Measurements from ENCODE around the gene ACCS. TPM values are rescaled to one million over a fixed set of nuclear protein-coding genes. Genes with fewer than 3 reads are reported as not detected.

Gene ACCS
- total RNA-seq = 6.5 TPM
- polyA plus RNA-seq = 27.2 TPM
- long read RNA-seq, donor 1 = 0 reads
- long read RNA-seq, donor 2 = 0 reads
- long read RNA-seq, donor 3 = 0 reads
- long read RNA-seq, donor 4, partial matches to known transcripts = 0 of 1 reads
- long read RNA-seq, donor 4, other reads (novel, unspliced or antisense) = 0 of 1 reads
- long read RNA-seq, donor 5 = 0 reads
- long read RNA-seq, donor 6 = 0 reads
- long read RNA-seq, donor 7, partial matches to known transcripts = 0 of 1 reads
- long read RNA-seq, donor 7, other reads (novel, unspliced or antisense) = 0 of 1 reads
- long read RNA-seq, donor 8, partial matches to known transcripts = 0 of 1 reads
- long read RNA-seq, donor 8, other reads (novel, unspliced or antisense) = 0 of 1 reads
- long read RNA-seq, donor 9 = 0 reads
- long read RNA-seq, donor 10, partial matches to known transcripts = 0 of 1 reads
- long read RNA-seq, donor 10, other reads (novel, unspliced or antisense) = 0 of 1 reads

DNA sequence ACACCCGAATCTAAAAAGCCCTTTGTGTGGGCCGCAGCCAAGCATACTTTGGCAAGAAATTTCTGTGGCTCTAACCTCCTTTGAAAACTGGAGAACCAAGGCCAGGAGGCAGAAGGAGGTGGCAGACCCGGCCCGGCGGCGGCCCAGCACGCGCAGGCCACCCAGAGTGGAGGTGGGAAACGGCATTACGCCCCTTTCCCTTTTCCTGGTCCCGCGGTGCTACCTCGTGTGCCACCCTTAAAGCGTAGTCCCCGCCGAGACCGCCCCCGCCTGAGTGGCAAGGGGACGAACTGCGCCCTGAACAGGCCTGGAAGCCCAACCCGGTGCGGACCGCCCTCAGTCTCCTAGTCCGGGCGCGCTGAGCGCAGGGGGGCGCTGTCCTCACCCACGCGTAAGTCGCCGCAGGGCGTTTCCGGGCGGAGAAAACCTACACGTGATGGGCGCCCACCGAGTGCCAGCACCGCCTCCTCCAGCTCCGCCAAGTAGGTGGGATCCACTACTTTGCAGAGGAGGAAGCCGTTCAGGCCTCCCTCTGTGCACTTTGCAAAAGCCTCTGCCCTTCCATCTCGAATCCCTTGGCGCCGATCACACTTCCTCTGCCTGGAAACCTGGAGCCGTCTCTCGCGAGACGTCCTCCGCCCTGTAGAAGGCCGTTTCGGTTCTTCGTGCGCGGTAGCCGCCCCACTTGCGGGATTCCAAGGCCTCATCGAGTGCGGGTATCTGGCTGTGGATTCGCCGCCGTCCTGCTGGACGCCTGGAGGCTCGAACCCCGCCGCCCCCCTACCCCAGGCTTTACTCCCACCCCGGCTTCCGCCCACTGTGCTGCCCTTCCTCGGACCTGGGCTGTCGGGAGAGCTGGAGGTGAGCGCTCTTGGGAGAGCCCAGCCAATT lies at the start of gene ACCS:
ACCS (plus strand) TSS at position 430 of the 891 bp plus-strand sequence. CDS start 1,358 bp downstream, outside the sequence.
- WGBS = 2% methylated on average over 70 of the region's 70 CpGs
- Histone ChIP-seq H3K27me3 (ENCODE audit: control insufficient read depth in 2 of 2, insufficient read depth in 1 of 2, low read length in 1 of 2) (no peaks in the 10 kb centered on the region), H3K4me1 (ENCODE audit: control insufficient read depth in 2 of 2, insufficient read depth in 2 of 2, low read length in 2 of 2) (peaks cover 4 to 14% of the 10 kb centered on the region in 2 donors), H3K9me3 (ENCODE audit: control insufficient read depth in 2 of 2, insufficient read depth in 1 of 2, low read length in 1 of 2) (no peaks in the 10 kb centered on the region), H3K4me3 (ENCODE audit: low read length in 2 of 2) (peak within 1 kb of the TSS; percentile 69 to 70), H3K27ac (ENCODE audit: low read depth in 1 of 2, low read length in 1 of 2) (peak within 1 kb of the TSS; percentile 65 to 82), H3K36me3 (ENCODE audit: control insufficient read depth in 2 of 2, insufficient read depth in 2 of 2, low read length in 1 of 2) (no peaks in the 10 kb centered on the region)
- DNase-seq (ENCODE audit: low read depth in 6 of 9, low spot score in 9 of 9) = peak; percentile 66 to 94 (median 83)

- Histone ChIP-seq H3K27ac (ENCODE audit: low read depth in 1 of 2, low read length in 1 of 2) (no peak overlapping the region), H3K9me3 (ENCODE audit: control insufficient read depth in 2 of 2, insufficient read depth in 1 of 2, low read length in 1 of 2) (no peaks in the 10 kb centered on the region)
- DNase-seq (ENCODE audit: low read depth in 6 of 9, low spot score in 9 of 9) = no peak
Measured at GRCh38 chr11:44016546-44017442, 49.3 kb upstream of the ACCS start.

GRCh38 chr11:44017443-44018126 lies 48.5 kb upstream of the ACCS start:
- Histone ChIP-seq H3K4me1 (ENCODE audit: control insufficient read depth in 2 of 2, insufficient read depth in 2 of 2, low read length in 2 of 2) (no peaks in the 10 kb centered on the region), H3K27ac (ENCODE audit: low read depth in 1 of 2, low read length in 1 of 2) (no peak overlapping the region), H3K9me3 (ENCODE audit: control insufficient read depth in 2 of 2, insufficient read depth in 1 of 2, low read length in 1 of 2) (no peaks in the 10 kb centered on the region), H3K4me3 (ENCODE audit: low read length in 2 of 2) (no peak overlapping the region), H3K27me3 (ENCODE audit: control insufficient read depth in 2 of 2, insufficient read depth in 1 of 2, low read length in 1 of 2) (no peaks in the 10 kb centered on the region), H3K36me3 (ENCODE audit: control insufficient read depth in 2 of 2, insufficient read depth in 2 of 2, low read length in 1 of 2) (no peaks in the 10 kb centered on the region)
- DNase-seq (ENCODE audit: low read depth in 6 of 9, low spot score in 9 of 9) = no peak
- 85% methylated on average over 3 of the region's 3 CpGs for WGBS

More at GRCh38 chr11:44016546-44017442, 49.3 kb upstream of the ACCS start:
- no peaks in the 10 kb centered on the region for H3K4me1 ChIP-seq (ENCODE audit: control insufficient read depth in 2 of 2, insufficient read depth in 2 of 2, low read length in 2 of 2)
- no peak overlapping the region for H3K4me3 ChIP-seq (ENCODE audit: low read length in 2 of 2)
- WGBS = 90% methylated on average over 2 of the region's 2 CpGs
- no peaks in the 10 kb centered on the region for H3K27me3 ChIP-seq (ENCODE audit: control insufficient read depth in 2 of 2, insufficient read depth in 1 of 2, low read length in 1 of 2)
- no peaks in the 10 kb centered on the region for H3K36me3 ChIP-seq (ENCODE audit: control insufficient read depth in 2 of 2, insufficient read depth in 2 of 2, low read length in 1 of 2)

DNA sequence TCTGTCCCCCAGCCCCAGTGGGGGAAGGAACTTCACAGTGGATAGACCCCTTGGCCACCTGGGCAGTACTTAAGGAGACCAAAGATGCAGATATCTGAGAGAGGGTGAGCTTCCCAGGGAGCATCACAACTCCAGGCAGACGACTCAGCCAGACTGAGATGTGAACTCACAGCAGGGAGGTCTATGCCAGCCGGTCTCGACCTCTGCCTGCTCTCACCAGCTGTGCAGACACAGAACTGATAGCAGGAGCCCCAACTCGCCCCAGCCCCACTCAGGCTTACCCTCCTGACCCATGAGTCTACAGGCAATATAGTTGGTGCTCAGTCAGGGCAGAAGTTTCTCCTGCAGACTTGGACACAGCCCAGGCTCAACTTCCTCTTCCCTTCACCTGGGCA lies 47.9 kb upstream of the ACCS start:
- WGBS = 31% methylated on average over 4 of the region's 4 CpGs
- Histone ChIP-seq H3K9me3 (ENCODE audit: control insufficient read depth in 2 of 2, insufficient read depth in 1 of 2, low read length in 1 of 2) (no peaks in the 10 kb centered on the region), H3K4me3 (ENCODE audit: low read length in 2 of 2) (no peak overlapping the region), H3K27me3 (ENCODE audit: control insufficient read depth in 2 of 2, insufficient read depth in 1 of 2, low read length in 1 of 2) (no peaks in the 10 kb centered on the region), H3K27ac (ENCODE audit: low read depth in 1 of 2, low read length in 1 of 2) (no peak overlapping the region), H3K4me1 (ENCODE audit: control insufficient read depth in 2 of 2, insufficient read depth in 2 of 2, low read length in 2 of 2) (no peaks in the 10 kb centered on the region), H3K36me3 (ENCODE audit: control insufficient read depth in 2 of 2, insufficient read depth in 2 of 2, low read length in 1 of 2) (no peaks in the 10 kb centered on the region)
- no peak for DNase-seq (ENCODE audit: low read depth in 6 of 9, low spot score in 9 of 9)

GRCh38 chr11:44018829-44019228 lies 47.2 kb upstream of the ACCS start:
- Histone ChIP-seq H3K4me3 (ENCODE audit: low read length in 2 of 2) (no peak overlapping the region), H3K27ac (ENCODE audit: low read depth in 1 of 2, low read length in 1 of 2) (no peak overlapping the region), H3K9me3 (ENCODE audit: control insufficient read depth in 2 of 2, insufficient read depth in 1 of 2, low read length in 1 of 2) (no peaks in the 10 kb centered on the region), H3K27me3 (ENCODE audit: control insufficient read depth in 2 of 2, insufficient read depth in 1 of 2, low read length in 1 of 2) (no peaks in the 10 kb centered on the region), H3K36me3 (ENCODE audit: control insufficient read depth in 2 of 2, insufficient read depth in 2 of 2, low read length in 1 of 2) (no peaks in the 10 kb centered on the region), H3K4me1 (ENCODE audit: control insufficient read depth in 2 of 2, insufficient read depth in 2 of 2, low read length in 2 of 2) (no peaks in the 10 kb centered on the region)
- no peak for DNase-seq (ENCODE audit: low read depth in 6 of 9, low spot score in 9 of 9)
- 76% methylated on average over 2 of the region's 2 CpGs for WGBS

- no peaks in the 10 kb centered on the region for H3K36me3 ChIP-seq (ENCODE audit: control insufficient read depth in 2 of 2, insufficient read depth in 2 of 2, low read length in 1 of 2)
- no peak overlapping the region for H3K4me3 ChIP-seq (ENCODE audit: low read length in 2 of 2)
- H3K27ac ChIP-seq (ENCODE audit: low read depth in 1 of 2, low read length in 1 of 2) = no peak overlapping the region
- DNase-seq (ENCODE audit: low read depth in 6 of 9, low spot score in 9 of 9) = no peak
- no peaks in the 10 kb centered on the region for H3K9me3 ChIP-seq (ENCODE audit: control insufficient read depth in 2 of 2, insufficient read depth in 1 of 2, low read length in 1 of 2)
- H3K27me3 ChIP-seq (ENCODE audit: control insufficient read depth in 2 of 2, insufficient read depth in 1 of 2, low read length in 1 of 2) = no peaks in the 10 kb centered on the region
- WGBS = 98% methylated on average over 1 of the region's 1 CpG
- no peaks in the 10 kb centered on the region for H3K4me1 ChIP-seq (ENCODE audit: control insufficient read depth in 2 of 2, insufficient read depth in 2 of 2, low read length in 2 of 2)
Measured at GRCh38 chr11:44024977-44025376, 41.1 kb upstream of the ACCS start.

DNA sequence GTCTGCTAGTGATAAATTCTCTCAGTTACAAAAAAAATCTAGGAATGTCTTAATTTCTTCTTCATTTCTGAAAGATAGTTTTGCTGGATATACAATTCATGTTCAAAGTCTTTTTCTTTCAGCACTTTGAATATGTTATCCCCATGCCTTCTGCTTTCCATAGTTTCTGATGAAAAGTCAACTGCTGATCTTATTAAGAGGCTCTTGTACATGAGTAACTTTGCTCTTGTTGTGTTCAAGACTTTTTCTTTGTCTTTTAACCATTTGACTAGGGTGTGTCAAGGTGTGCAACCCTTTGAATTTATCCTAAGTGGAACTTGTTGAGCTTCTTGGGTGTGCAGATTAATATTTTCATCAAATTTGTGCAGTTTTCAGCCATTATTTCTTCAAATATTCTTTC lies 40.3 kb upstream of the ACCS start:
- Histone ChIP-seq H3K4me3 (ENCODE audit: low read length in 2 of 2) (no peak overlapping the region), H3K36me3 (ENCODE audit: control insufficient read depth in 2 of 2, insufficient read depth in 2 of 2, low read length in 1 of 2) (no peaks in the 10 kb centered on the region), H3K27me3 (ENCODE audit: control insufficient read depth in 2 of 2, insufficient read depth in 1 of 2, low read length in 1 of 2) (no peaks in the 10 kb centered on the region), H3K9me3 (ENCODE audit: control insufficient read depth in 2 of 2, insufficient read depth in 1 of 2, low read length in 1 of 2) (no peaks in the 10 kb centered on the region), H3K27ac (ENCODE audit: low read depth in 1 of 2, low read length in 1 of 2) (no peak overlapping the region), H3K4me1 (ENCODE audit: control insufficient read depth in 2 of 2, insufficient read depth in 2 of 2, low read length in 2 of 2) (no peaks in the 10 kb centered on the region)
- no peak for DNase-seq (ENCODE audit: low read depth in 6 of 9, low spot score in 9 of 9)

GRCh38 chr11:44028401-44028800 lies 37.7 kb upstream of the ACCS start:
- H3K9me3 ChIP-seq (ENCODE audit: control insufficient read depth in 2 of 2, insufficient read depth in 1 of 2, low read length in 1 of 2) = no peaks in the 10 kb centered on the region
- H3K4me3 ChIP-seq (ENCODE audit: low read length in 2 of 2) = no peak overlapping the region
- H3K27ac ChIP-seq (ENCODE audit: low read depth in 1 of 2, low read length in 1 of 2) = no peak overlapping the region
- H3K27me3 ChIP-seq (ENCODE audit: control insufficient read depth in 2 of 2, insufficient read depth in 1 of 2, low read length in 1 of 2) = no peaks in the 10 kb centered on the region
- 100% methylated on average over 1 of the region's 1 CpG for WGBS
- H3K4me1 ChIP-seq (ENCODE audit: control insufficient read depth in 2 of 2, insufficient read depth in 2 of 2, low read length in 2 of 2) = no peaks in the 10 kb centered on the region
- DNase-seq (ENCODE audit: low read depth in 6 of 9, low spot score in 9 of 9) = no peak
- no peaks in the 10 kb centered on the region for H3K36me3 ChIP-seq (ENCODE audit: control insufficient read depth in 2 of 2, insufficient read depth in 2 of 2, low read length in 1 of 2)
